HG02610 (cell line): ENCODE measurements around the gene JAKMIP1.
"Not testable (repeated sequence)": the region's sequence is repeated elsewhere in the genome, so short reads cannot be mapped to it uniquely, and the experiment has no call there.

Experiments used
- ATAC-seq: cut with Tn5 transposase; IDR thresholded peaks from one replicate; pipeline ENCODE4 v1.9.1; 2021; ENCODE audit warnings: mild to moderate bottlenecking, moderate library complexity; ENCODE audit not compliant: unreplicated experiment

The JAKMIP1 gene

DNA sequence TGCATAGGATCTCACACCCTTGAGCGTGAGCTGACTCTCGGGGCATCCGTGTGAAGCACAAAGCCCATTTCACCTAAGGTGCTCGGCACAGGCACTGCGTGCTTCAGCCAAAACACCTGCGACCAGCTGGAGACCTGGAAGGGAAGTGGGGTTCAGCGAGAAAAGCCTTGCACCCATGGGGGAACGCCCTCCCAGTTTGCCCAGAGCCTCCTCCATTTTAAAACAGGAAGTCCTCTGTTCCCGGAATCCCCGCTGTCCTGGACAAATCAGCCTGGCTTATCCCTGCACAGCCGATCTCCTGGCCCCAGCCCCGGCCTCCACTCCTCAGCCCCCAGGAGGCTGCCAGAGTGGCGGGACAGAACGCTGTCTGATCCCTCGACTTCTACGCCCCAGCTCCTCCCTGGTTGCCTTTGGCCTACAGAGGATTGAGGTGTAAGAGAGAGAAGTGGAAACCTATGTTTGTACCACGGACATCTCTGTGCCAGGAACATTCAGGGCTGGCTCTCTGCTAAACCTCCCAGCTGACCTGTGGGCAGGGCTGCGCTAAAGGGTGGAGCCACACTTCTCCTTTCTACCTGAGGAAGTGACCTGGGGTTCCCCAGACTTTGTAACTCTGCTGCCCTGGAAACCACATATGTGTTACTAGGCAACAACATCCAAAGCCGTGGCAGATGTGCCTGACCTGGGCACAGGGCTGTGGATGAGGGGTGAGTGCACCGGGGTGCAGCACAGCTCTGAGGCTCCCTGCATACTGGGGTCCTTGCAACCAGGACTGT is 178.3 kb downstream of the JAKMIP1 start:
- no peak for ATAC-seq

DNA sequence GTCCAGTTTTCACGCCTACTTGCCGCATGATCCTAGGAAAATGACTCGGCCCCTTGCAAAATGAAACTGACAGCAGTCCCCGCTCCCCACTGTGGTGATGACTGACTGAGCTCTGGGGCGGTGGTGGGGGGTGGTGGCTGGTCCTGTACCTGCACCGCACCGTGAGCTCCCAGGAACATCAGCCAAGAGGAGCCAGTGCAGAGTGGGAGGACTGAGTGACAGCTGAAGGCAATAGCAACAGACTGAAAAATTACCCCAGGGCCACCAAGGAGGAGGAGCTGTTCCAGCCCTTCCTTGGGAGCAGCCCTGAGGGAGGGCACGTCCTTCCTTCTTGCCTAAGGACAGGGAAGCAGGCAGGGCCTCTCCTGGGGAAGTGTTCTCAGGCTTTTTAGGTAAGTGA is 179.7 kb downstream of the JAKMIP1 start:
- no peak for ATAC-seq

DNA sequence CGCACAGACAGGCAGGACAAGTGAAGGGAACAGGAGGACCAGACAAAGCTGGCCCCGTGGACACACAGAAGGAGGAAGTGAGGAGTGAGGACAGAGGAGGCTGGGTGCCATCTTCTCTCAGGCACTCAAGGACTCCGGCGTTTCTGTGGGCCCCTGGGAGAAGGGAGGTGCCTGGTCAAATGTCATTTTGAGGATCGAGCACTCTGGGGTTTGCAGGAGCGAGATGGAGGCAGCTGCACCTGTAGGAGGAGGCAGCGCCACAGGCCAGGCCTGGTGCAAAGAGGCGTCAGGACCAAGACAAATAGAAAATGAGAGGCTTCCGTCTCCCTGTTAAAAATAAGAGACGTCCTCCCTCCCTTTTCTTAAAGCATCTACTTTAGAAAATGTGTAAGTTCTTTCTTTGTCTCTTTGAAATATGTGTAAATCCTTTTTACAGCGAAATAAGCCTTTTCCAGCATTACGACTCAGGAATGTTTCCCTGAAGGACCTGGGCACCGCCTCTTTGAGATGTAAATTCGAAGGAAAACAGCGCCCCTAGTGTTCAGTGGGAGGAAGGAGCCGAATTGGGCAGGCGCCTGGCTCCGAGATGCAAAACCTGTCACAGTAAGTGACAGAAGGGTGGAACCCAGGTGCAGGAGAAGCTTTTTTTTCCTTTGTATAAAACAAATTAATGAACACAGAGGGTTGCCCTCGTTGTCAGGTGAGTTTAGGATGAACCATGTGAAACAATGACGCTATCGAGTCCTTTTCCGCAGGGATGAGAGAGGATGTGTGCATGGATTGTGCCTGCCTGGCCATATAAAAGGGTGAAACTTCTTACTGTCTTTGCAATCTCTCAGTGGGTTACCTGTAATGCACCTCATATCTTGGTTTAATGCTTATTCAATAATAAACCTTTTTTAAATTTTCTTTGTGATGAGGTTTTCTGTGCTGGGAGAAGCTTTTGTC is 180.8 kb downstream of the JAKMIP1 start:
- ATAC-seq = no peak

DNA sequence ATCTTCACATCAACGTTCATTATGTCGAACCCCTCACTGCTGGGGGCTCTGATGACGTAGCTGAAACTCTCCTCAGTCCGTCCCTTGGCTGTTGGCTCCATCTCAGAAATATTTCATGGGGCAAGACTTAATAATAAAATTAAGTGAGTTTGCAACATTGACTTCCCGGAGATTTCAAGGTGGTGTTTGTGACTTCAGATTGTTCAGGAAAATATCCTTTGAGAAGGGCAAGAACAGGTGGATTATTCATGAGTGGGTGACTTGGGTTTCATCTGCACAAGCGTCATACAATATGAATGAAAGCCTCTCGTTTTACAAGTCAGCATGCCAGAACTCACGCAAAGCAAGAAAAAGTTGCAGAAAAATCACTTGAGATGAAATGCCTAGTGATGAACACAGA is 182.0 kb downstream of the JAKMIP1 start, which contains the start of gene C4orf50:
Gene C4orf50 (minus strand): TSS at position 101 of the 400 bp plus-strand sequence.
- no peak for ATAC-seq

DNA sequence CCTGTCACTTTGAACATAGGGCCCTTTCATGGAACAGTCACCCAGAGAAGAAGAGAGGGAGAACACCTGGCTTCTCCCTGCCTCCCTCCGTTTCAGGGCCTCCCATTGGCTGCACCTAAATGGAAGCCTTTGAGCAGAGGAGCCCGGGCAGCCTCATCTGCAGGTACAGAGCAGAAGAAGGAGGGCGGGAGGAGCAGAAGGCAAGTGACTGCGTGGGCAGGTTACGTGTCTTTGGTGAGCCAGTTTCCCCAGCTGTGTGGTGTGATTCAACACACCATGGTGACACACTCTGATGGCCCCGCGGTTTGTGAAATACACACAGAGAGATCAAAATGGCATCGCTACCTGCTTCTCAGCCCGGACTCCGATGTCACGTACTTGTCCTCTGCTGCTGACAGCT is 182.5 kb downstream of the JAKMIP1 start:
- no peak for ATAC-seq

DNA sequence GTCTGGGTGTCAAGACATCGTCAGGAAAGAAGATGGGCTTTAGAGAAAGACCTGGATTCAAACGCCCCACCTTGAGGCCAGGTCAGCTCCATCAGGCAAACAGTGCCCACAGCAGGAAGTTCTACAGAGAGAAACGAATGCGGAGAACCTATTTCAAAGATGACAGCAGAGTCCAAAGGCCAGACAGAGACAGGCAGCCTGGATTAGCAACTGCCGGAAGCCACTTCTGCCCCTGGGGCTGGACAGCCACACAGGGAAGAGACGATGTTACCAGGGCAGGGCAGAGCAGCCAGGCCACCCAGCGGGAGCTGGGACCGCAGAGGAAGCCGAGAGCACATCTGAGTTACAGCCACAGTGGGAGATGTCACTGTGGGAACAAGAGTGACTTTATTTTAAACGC is 183.3 kb downstream of the JAKMIP1 start:
- ATAC-seq = no peak

DNA sequence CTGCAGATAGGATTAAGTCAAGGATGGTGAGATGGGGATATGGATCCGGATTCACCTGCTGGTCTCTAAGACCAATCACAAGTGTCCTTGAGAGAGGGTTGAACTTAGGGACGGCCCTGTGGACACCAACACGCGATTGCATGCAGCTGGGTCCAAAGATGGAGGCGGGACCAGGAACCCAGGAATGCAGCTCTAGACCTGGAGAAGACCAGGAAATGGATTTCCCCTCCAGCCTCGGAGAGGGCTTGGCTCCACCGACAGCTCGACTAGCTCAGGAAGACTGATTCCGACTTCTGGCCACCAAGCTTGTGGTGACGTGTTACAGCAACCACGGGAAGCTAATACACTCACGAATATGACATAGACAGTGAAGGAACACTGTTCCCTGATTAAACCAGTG is 186.8 kb downstream of the JAKMIP1 start:
- no peak for ATAC-seq

DNA sequence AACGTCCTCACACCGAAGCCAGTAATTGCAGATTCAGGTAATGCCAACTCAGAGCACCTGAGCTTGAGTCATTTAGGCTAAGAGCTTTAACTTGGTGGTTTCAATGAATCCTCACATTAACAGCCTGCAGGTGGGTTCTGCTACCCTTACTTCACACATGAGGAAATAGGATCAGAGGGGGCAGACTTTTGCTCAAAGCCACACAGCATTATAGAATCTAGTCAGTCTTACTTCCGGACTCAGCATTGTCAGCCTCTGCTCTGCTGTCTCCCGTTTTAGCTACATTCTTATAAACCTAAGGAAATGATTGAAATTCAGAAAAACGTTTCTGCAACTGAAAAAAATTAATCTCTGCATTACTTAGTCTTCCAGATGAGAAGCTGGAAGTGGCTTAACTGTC is 188.1 kb downstream of the JAKMIP1 start:
- no peak for ATAC-seq

DNA sequence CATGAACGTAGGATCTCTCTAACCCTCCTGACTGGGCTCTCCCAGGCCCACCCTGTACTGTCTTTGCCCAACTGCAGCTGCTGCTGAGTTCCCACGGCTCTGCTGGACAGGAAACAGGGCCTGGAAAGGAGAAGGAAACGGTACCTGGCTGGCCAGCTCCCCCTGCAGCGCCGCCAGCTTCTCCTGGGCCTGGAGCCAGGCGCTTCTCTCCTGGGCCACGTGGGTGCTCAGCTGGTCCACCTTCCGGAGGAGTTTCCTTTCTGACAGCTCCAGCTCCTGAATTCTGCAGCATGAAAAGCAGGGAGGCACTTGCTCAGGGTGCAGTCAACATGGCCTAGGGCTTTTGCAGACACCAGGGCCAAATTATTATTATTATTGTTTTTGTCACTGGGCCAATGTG is 188.7 kb downstream of the JAKMIP1 start:
- ATAC-seq = no peak

DNA sequence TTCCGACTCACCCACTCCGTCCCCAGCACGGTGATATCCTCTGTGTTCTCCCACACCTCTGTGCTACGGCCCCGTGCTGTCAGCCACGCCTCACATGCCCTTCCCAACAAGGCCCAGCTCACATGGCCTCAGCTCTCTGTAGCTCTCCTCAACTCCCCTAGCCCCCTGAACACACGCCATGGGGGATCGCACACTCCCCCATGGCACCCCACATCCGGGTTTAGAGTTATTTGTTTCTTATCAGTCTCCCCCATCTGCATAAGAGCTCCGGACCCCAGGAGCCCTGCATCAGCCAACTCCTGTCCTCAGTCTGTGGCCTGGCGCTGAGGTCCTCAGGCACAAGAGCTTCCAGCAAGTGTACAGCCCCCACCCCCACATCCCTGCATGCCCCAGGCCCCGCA is 189.1 kb downstream of the JAKMIP1 start:
- no peak for ATAC-seq

DNA sequence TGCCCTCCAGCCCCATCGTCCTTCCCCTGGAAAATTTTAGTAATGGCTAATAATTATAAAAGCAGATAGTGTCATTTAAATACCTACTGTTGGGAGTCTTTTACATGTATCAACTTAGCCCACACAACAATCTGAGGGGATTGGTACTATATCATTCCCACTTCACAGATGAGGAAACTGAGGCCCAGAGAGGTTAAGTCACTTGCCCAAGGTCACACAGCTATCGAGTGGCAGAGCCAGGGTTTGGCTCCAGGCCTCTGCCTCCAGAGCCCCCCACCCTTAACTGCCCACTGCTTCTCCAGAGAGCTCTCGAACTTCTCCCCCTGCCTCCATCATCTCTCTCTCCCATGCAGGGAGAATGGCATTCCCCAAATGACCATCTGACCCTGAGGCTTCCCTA is 189.6 kb downstream of the JAKMIP1 start:
- ATAC-seq = no peak

DNA sequence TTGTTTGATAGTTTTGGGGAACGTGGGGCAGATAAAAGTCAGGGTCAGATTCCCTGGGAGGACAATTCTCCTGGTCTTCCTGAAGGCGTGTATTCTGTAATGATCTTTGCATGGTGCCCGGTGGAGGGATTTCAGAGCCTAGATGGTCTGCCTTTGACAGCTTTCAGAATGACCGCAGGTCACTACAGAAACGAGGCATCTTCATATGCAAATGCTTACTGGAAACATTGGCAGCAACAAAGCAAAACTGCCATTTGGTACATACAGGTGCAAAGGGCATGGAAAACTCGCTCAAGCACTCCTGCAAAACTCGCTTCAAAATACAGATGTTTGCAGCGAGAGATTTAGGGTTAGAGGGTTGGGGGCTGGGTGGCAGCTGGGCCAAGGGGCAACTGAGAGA is 190.9 kb downstream of the JAKMIP1 start:
- no peak for ATAC-seq

DNA sequence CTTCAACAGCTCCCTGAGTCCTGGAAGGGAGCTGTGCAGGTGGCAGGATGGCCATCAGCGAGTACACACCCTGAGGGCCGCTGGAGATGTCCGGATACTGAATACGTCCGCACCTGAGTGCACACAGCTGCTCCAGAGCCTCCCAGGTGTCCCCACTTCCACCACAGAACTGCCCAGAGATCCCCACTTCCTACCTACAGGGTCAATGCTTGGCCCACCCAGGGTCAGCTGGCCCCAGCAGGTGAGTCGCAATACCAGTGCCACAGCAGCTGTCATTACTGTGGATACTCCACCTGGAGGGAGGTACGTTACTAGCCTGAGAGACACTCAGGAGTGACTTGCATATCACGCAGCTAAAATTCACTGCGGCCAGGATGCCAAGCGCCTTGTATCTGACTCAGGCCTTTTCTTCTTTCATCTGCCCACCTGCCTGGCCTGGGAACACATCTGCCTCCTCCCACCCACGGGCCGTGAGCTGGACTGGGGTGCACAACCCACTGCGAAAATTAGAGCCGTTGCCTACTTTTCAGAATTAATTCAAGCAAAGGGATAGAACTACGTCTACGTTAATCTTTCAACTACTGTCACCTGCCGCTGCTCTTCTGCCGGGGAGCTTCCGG is 191.5 kb downstream of the JAKMIP1 start:
- ATAC-seq = no peak

DNA sequence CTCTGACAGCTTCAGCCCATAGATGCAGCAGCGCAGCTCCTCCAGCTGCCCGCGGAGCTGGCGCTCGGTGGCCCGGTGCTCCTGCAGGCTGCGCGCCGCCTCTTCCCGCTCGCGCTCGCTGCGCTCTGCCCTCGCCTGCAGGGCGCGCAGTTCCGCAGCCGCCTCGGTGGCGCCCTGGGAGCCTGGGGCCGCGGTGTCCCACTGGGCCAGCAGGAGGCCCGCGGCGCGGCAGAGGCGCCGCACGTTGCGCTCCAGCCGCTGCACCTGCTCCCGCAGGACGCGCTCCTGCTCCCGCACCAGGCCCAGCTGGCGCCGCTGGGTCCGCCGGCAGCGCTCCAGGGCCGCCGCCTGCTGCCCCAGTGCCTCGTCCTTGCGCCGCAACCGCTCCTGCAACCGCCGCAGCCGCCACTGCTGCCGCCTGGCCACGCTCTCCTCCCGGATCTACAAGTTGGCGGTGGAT is 192.2 kb downstream of the JAKMIP1 start:
- no peak for ATAC-seq

DNA sequence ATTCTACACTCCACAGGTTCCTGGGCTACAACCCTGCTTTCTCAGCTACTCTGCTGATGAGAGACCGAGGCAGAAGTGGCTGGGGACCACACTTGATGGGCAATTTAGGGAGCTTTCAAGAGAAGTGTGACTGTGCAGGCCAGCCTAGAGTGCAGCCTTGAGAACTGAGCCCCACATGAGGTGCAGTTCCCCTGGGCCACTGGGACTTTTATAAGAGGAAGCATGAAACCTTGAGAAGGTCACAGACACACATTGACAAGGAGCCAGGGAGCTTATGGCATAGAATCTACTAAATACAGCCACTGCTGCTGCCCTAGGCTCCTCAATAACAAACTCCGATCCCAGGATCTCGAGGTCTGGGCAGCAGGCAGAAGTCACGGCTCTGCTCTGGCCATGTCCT is 195.2 kb downstream of the JAKMIP1 start:
- ATAC-seq = no peak

DNA sequence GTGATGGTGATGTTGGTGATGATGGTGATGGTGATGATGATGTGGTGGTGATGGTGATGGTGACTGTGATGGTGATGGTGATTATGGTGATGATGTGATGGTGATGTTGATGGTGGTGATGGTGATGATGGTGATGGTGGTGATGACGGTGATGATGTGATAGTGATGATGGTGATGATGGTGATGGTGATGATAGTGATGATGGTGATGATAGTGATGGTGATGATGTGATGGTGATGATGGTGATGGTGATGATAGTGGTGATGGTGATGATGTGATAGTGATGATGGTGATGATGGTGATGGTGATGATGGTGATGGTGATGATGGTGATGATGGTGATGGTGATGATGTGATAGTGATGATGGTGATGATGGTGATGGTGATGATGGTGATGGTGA is 196.9 kb downstream of the JAKMIP1 start:
- ATAC-seq = not testable (repeated sequence)

DNA sequence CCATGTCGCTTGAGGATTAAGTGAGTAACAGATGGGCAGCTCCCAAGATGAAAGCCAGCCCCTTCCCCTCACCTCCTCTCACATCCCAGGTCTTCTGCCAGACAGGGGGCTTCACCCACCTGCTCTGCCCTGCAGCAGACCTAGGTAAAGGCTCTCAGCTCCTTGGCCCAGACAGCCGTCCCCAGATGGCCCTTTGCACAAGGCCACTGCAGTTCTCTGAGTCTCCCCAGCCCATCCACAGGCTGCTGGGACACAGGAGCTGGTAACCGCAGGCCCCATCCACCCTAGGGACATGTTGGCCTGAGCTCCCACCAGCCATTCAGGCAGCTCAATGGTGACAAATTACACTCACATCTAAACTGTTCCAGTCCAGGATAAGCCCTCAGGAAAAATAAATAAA is 197.4 kb downstream of the JAKMIP1 start:
- no peak for ATAC-seq

DNA sequence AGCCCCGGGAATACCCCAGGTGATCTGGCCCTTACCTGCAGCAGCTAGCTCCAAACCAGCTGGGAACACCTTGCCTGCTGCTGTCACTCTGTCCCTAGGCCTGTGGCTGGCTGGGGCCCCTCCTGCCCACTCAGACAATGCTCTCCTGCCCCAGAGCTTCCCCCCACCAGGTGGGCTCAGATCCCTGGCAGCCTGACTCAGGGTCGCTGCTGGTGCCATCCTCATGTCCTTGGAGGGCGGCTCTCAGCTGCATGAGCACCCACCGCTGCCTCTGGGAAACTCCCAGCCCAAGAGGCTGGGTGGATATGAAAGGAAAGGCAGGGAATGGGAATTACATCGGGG is 197.9 kb downstream of the JAKMIP1 start:
- no peak for ATAC-seq

DNA sequence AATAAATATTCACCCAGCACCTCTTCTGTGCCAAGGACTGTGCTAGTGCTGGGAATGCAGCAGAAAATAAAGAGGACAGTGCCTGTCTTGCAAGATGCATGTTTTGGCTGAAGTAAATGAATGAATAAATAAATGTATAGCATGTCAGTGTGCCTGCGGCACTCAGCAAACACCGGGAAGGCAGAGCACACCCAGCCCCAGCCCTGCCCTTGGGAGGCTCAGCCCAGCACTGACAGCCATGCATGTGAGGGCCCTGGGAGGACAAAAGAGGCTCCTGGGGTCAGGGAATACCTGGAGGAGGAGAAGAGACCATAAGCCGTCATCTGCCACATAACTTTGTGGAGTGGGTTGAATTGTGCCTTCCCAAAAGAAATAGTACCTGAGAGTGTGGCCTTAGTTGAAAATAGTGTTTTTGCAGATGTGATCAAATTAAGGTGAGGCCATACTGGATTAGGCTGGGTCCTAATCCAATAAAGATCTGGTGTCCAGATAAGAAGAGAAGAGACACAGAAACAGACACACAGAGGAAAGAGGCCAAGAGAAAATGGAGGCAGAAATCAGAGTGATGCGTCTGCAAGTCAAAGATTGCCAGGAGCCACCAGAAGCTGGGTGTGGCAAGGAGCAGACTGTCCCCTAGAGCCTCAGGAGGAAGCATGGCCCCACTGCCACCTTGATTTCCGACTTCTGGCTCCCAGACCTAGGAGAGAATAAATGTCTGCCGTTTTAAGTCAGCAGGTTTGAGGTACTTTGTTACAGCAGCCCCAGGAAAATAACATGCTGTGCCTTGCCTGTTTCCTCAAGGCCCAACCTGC is 198.5 kb downstream of the JAKMIP1 start:
- ATAC-seq = no peak

DNA sequence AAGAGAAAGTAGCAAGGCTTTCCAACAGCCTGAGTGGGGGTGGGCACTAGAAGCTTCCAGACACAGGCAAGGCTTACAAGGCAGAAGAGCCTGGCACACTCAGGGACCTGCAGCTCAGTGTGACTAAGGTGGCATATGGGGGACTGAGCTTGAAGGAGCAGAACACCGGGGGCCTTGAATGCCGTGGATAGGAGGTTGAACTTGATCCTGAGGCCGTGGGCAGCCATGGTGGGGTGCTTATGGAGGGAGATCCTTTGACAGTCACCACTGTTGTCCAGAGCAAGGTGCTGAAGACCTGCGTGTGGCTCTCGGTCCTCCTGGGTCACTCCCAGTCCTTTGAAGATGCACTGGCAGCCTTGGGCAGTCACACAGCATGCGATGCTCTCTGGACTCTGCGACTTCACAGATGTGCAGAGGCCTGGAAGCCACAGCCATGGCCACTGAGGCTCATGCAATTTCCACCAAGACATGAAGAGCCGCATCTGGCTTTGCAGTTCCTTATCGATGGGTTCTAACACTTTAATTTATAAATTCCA is 200.5 kb downstream of the JAKMIP1 start:
- no peak for ATAC-seq
